ENCODE results near the gene COBL. TPM values are rescaled to one million over a fixed set of nuclear protein-coding genes. Genes with fewer than 3 reads are reported as not detected.

COBL gene
- total and polyA plus RNA-seq, 9 of the 15 experiments (the other 6 are each of a cell fraction or from before 2014, with no cell fraction given), result 0.01 to 2.4 (median 0.09) TPM; not detected in 3

- TF ChIP-seq LEF1 (IDR thresholded peaks at IDR 0.05) (no peak), EGR1 (conservative IDR thresholded peaks at IDR 0.05) (no peak), NR0B1 (IDR thresholded peaks at IDR 0.05; ENCODE audit: partially characterized antibody) (no peak), KAT7 (CRISPR knock-in tag; IDR thresholded peaks at IDR 0.05; ENCODE audit: borderline replicate concordance) (no peak), SIN3B (IDR thresholded peaks at IDR 0.05; ENCODE audit: low read depth) (no peak)
- Histone ChIP-seq H3K27ac (ENCODE audit: extremely low read depth, low read depth, low read length) (no peak overlapping the region), H3K9me3 (replicated peaks; ENCODE audit: control insufficient read depth, insufficient read depth, low read depth, low read length) (no peaks in the 10 kb centered on the region), H3K9me1 (ENCODE audit: control insufficient read depth, insufficient read depth, low read length) (no peaks in the 10 kb centered on the region), H2AFZ (ENCODE audit: low read depth, low read length) (no peak overlapping the region), H3K79me2 (ENCODE audit: control insufficient read depth, insufficient read depth, low read length) (no peaks in the 10 kb centered on the region), H3K27me3 (ENCODE audit: control insufficient read depth in 2 of 2, insufficient read depth in 2 of 2, low read length in 2 of 2) (peaks cover 10 to 29% of the 10 kb centered on the region in 2 experiments; a peak in 3 of 5 replicates), H3K36me3 (ENCODE audit: control insufficient read depth, insufficient read depth, low read length) (no peaks in the 10 kb centered on the region), H4K20me1 (replicated peaks; ENCODE audit: control insufficient read depth, insufficient read depth, low read length) (no peaks in the 10 kb centered on the region), H3K9ac (ENCODE audit: insufficient read depth in 1 of 2, low read depth in 2 of 2, low read length in 2 of 2) (no peak overlapping the region), H3K4me2 (ENCODE audit: insufficient read depth, low read length) (no peak overlapping the region), H3K4me1 (replicated peaks in 1 of 2; ENCODE audit: control insufficient read depth in 2 of 2, insufficient read depth in 2 of 2, low read length in 2 of 2) (no peaks in the 10 kb centered on the region), H3K4me3 (no peak overlapping the region)
- no peak for DNase-seq (ENCODE audit: extremely low read depth in 1 of 4, low spot score in 3 of 4)
- ChIA-PET POLR2A (interaction anchor here (0.7 kb wide), 1 partner anchor 17 kb away, joined by 5 read pairs; no protein-coding TSS in a partner anchor), CTCF (ENCODE audit: low intra/inter-chr PET ratio) (interaction anchor here (0.6 kb wide), 1 partner anchor 311 kb away, joined by 3 read pairs; no protein-coding TSS in a partner anchor)
- no peak for ATAC-seq
- in situ Hi-C loops (cut with MboI) (loop anchor here (25.0 kb wide), 1 partner anchor 1213 kb away; no protein-coding TSS in a partner anchor), intact Hi-C loops (cut with micrococcal nuclease) (no loop called here)
- WGBS (ENCODE audit: insufficient coverage, low coverage, missing lambda C conversion rate), result 6% methylated on average over 1 of the region's 1 CpG
- no peak for FAIRE-seq
- no TSS peak for BruUV-seq (replicated peaks)
Measured at GRCh38 chr7:51350546-51350896, 33.9 kb upstream of the COBL start.
